Ectodermal cell (in vitro differentiated cells): Measurements from ENCODE around the gene MEST. TPM values are rescaled to one million over a fixed set of nuclear protein-coding genes. Genes with fewer than 3 reads are reported as not detected.
"Not testable (repeated sequence)": the region's sequence is repeated elsewhere in the genome, so short reads cannot be mapped to it uniquely, and the experiment has no call there.

Experiments
- H3K27ac ChIP-seq: 2 replicates; pipeline ENCODE4 v1.7.0; 2013; ENCODE audit warnings: mild to moderate bottlenecking, low read depth, low read length; ENCODE audit not compliant: insufficient read depth, poor library complexity, severe bottlenecking
- H3K27me3 ChIP-seq: 2 replicates; pipeline ENCODE4 v1.7.0; 2013; ENCODE audit warnings: mild to moderate bottlenecking, low read length; ENCODE audit not compliant: insufficient read depth, control insufficient read depth, poor library complexity, severe bottlenecking
- H3K36me3 ChIP-seq: one replicate; pipeline ENCODE4 v1.7.0; 2013; ENCODE audit warnings: low read length; ENCODE audit not compliant: control insufficient read depth, insufficient read depth
- H3K4me1 ChIP-seq: one replicate; pipeline ENCODE4 v1.7.0; 2013; ENCODE audit warnings: low read length; ENCODE audit not compliant: control insufficient read depth, insufficient read depth
- H3K4me3 ChIP-seq: 2 replicates; pipeline ENCODE4 v1.7.0; 2013; ENCODE audit warnings: low read depth, low read length, control low read depth; ENCODE audit not compliant: insufficient read depth
- H3K9me3 ChIP-seq: 2 replicates; pipeline ENCODE4 v1.7.0; 2013; ENCODE audit warnings: mild to moderate bottlenecking, low read length, moderate library complexity; ENCODE audit not compliant: control insufficient read depth
- WGBS, 2 experiments: methylation state at CpG; one replicate each; pipeline ENCODE4 v1.1.7; 2013; ENCODE audit warnings: missing lambda C conversion rate in 2 of 2; 5-methylcytosine and 5-hydroxymethylcytosine counted together
- polyA plus RNA-seq, 4 experiments: library from polyadenylated mRNA; stranded (reverse); fragments of 50-300 nt; gene quantifications; one replicate each; pipeline ENCODE4 v1.2.3, GENCODE V29; 2013

Gene MEST
- 318 TPM for polyA plus RNA-seq (2013, experiment 1 of 4)
- polyA plus RNA-seq (2013, experiment 2 of 4), result 316 TPM
- 336 TPM for polyA plus RNA-seq (2013, experiment 3 of 4)
- polyA plus RNA-seq (2013, experiment 4 of 4), result 366 TPM

DNA sequence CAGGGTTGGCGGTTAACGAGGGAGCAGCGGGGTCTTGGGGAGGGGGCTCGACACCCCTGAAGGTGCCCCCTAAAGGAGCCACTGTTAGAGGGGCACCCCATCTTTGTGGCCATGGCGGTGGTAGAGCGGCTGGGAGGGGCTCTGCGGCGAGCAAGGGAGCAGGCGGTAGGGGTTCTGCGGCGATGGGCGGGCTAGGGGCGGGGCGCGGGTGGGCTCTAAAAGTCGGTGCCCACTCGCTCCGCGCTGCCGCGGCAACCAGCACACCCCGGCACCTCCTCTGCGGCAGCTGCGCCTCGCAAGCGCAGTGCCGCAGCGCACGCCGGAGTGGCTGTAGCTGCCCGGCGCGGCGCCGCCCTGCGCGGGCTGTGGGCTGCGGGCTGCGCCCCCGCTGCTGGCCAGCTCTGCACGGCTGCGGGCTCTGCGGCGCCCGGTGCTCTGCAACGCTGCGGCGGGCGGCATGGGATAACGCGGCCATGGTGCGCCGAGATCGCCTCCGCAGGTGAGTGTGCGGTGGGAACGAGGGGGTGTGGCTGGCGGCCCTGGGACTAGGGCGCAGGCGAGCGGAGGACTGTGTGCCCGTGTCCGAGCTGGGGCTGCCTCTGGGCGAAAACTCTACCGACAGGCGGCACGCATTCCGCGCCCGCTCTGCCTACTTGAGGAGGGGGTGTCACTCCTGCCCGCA, at the start of gene MEST:
Gene MEST (plus strand): TSS at position 245 of the 682 bp plus-strand sequence. CDS start 229 bp downstream, at position 474.
- 49 to 54% methylated on average over 71 of the region's 71 CpGs for WGBS, 2 experiments

DNA sequence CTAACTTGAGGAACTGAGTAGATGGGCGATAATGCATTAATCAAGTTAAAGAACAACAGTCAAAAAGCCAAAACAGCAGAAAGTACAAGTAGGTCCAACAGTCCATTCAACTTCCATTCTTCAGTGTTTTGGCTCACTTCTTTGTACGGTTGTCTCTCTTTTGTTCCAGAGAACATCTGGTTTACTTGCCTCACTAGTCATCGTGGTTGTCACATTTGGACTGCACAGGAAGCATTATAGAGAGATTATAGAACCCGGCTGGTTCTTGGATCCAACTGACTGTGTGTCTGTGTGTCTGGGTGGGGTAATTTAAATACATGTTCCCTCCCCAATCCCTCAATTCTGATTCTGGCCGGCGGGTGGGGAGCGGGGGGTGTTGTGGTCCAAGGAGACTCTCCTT, 49.3 kb upstream of the MEST start:
- H3K4me3 ChIP-seq, result no peak overlapping the region
- H3K4me1 ChIP-seq, result peaks cover 9% of the 10 kb centered on the region
- H3K36me3 ChIP-seq, result no peaks in the 10 kb centered on the region
- no peak overlapping the region for H3K27ac ChIP-seq
- no peaks in the 10 kb centered on the region for H3K9me3 ChIP-seq
- 93 to 95% methylated on average over 7 of the region's 7 CpGs for WGBS, 2 experiments
- H3K27me3 ChIP-seq, result no peaks in the 10 kb centered on the region

More for the DNA sequence above, at the start of gene MEST:
- Histone ChIP-seq H3K27me3 (no peaks in the 10 kb centered on the region), H3K4me3 (peak within 1 kb of the TSS; percentile 63), H3K27ac (peak within 1 kb of the TSS; percentile 86), H3K36me3 (no peaks in the 10 kb centered on the region), H3K9me3 (no peaks in the 10 kb centered on the region), H3K4me1 (peaks cover 7% of the 10 kb centered on the region)

GRCh38 chr7:130444234-130444633, 47.7 kb upstream of the MEST start:
- 93 to 98% methylated on average over 3 of the region's 3 CpGs for WGBS, 2 experiments
- Histone ChIP-seq H3K27ac (no peak overlapping the region), H3K4me3 (no peak overlapping the region)

GRCh38 chr7:130444751-130445407, 47.0 kb upstream of the MEST start:
- no peaks in the 10 kb centered on the region for H3K9me3 ChIP-seq
- H3K27ac ChIP-seq, result no peak overlapping the region
- 92 to 96% methylated on average over 5 of the region's 5 CpGs for WGBS, 2 experiments
- no peaks in the 10 kb centered on the region for H3K36me3 ChIP-seq
- H3K4me3 ChIP-seq, result no peak overlapping the region
- H3K27me3 ChIP-seq, result no peaks in the 10 kb centered on the region
- peaks cover 9% of the 10 kb centered on the region for H3K4me1 ChIP-seq

More at GRCh38 chr7:130444234-130444633, 47.7 kb upstream of the MEST start:
- Histone ChIP-seq H3K36me3 (no peaks in the 10 kb centered on the region), H3K4me1 (peaks cover 9% of the 10 kb centered on the region), H3K9me3 (no peaks in the 10 kb centered on the region), H3K27me3 (no peaks in the 10 kb centered on the region)

GRCh38 chr7:130446259-130446658, 45.6 kb upstream of the MEST start:
- H3K27ac ChIP-seq, result no peak overlapping the region
- no peaks in the 10 kb centered on the region for H3K36me3 ChIP-seq
- H3K9me3 ChIP-seq, result no peaks in the 10 kb centered on the region
- 79 to 90% methylated on average over 3 of the region's 3 CpGs for WGBS, 2 experiments
- H3K27me3 ChIP-seq, result no peaks in the 10 kb centered on the region
- H3K4me3 ChIP-seq, result no peak overlapping the region
- peaks cover 9% of the 10 kb centered on the region for H3K4me1 ChIP-seq

- H3K4me1 ChIP-seq, H3K27me3 ChIP-seq, H3K27ac ChIP-seq, H3K9me3 ChIP-seq, H3K36me3 ChIP-seq, H3K4me3 ChIP-seq: not testable (repeated sequence)
- WGBS, 2 experiments, result 87 to 95% methylated on average over 3 of the region's 3 CpGs
These were observed 40.5 kb upstream of the MEST start for GRCh38 chr7:130451344-130451743.

GRCh38 chr7:130452951-130453350, 38.9 kb upstream of the MEST start:
- H3K4me3 ChIP-seq, result no peak overlapping the region
- H3K9me3 ChIP-seq, result no peaks in the 10 kb centered on the region
- no peaks in the 10 kb centered on the region for H3K4me1 ChIP-seq
- no peak overlapping the region for H3K27ac ChIP-seq
- no peaks in the 10 kb centered on the region for H3K36me3 ChIP-seq
- H3K27me3 ChIP-seq, result no peaks in the 10 kb centered on the region
- 97 to 98% methylated on average over 3 of the region's 3 CpGs for WGBS, 2 experiments

DNA sequence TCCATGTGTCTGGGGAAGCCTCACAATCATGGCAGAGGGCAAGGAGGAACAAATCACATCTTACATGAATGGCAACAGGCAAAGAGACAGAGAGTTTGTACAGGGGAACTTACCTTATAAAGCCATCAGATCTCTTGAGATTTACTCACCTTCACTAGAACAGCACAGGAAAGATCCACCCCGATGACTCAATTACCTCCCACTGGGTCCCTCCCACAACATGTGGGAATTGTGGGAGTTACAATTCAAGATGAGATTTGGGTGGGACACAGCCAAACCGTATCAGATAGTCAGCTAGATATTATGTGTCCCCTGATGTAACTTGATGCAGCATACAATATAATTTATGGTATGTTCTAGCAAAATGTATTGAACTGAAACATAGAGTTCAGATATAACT, 36.9 kb upstream of the MEST start:
- H3K27ac ChIP-seq, result no peak overlapping the region
- no peaks in the 10 kb centered on the region for H3K4me1 ChIP-seq
- H3K27me3 ChIP-seq, result no peaks in the 10 kb centered on the region
- H3K4me3 ChIP-seq, result no peak overlapping the region
- no peaks in the 10 kb centered on the region for H3K36me3 ChIP-seq
- 91 to 100% methylated on average over 1 to 2 of the region's 2 CpGs for WGBS, 2 experiments
- H3K9me3 ChIP-seq, result no peaks in the 10 kb centered on the region

DNA sequence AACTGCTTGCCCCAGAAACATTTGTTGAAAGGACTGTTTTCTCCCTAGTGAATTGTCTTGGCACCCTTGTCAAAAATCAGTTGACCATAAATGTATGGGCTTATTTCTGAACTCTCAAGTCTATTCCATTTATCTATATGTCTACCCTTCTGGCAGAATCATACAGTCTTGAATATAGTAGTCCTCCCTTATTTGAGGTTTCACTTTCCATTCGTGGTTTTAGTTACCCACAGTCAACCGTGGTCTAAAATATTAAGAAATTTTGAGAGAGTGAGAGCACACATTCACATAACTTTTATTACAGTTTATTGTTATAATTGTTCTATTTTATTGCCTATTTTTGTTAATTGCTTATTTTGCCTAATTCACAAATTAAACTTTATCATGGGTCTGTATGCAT, 33.6 kb upstream of the MEST start:
- 100% methylated on average over 1 to 2 of the region's 2 CpGs for WGBS, 2 experiments
- Histone ChIP-seq H3K4me1 (no peaks in the 10 kb centered on the region), H3K9me3 (no peaks in the 10 kb centered on the region), H3K27me3 (no peaks in the 10 kb centered on the region), H3K36me3 (no peaks in the 10 kb centered on the region), H3K4me3 (no peak overlapping the region), H3K27ac (no peak overlapping the region)

DNA sequence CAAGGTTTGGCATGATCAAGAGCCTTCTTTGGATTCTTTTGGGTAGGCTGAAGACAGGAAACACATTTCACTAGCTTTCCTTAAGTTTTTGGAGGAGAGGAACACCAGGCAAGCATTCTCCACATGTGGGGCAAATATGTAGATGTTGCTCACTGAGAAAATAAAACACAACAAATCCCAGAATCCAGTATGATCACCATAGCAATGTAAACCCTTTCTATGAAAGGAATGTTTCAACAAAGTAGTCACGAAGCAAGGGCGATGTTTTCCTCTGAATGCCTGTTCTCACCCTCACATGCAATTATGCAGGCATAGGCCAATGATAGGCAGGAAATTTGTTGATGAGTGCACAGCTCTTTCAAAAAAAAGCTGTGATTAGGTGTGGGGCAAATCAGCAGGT, 30.6 kb upstream of the MEST start:
- no peak overlapping the region for H3K27ac ChIP-seq
- H3K27me3 ChIP-seq, result no peaks in the 10 kb centered on the region
- H3K4me1 ChIP-seq, result no peaks in the 10 kb centered on the region
- H3K4me3 ChIP-seq, result no peak overlapping the region
- no peaks in the 10 kb centered on the region for H3K9me3 ChIP-seq
- 97 to 98% methylated on average over 2 of the region's 2 CpGs for WGBS, 2 experiments
- no peaks in the 10 kb centered on the region for H3K36me3 ChIP-seq
